ENCODE measurements around the gene PAQR8. TPM values are rescaled to one million over a fixed set of nuclear protein-coding genes. Genes with fewer than 3 reads are reported as not detected.

PAQR8 gene
- polyA plus RNA-seq, 1 donor from 2014 or later, result 1.8 TPM

DNA sequence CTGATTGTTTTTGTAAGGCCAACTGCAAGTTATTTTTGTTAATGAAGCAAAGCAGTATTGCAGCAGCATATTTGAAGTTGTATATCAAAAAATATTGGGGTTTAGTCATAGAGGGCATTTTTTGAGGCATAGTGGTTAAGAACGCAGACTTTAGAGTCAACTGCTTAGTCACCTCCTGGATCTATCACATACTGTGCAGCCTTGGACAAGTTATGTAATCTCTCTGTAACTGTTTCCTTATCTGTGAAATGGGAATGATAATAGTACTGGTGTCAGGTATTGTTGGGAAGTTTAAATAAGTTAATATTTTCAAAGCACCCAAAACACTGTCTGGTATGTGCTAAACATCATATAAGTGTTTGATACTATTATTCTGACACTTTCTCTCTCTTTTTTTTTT is 31.0 kb downstream of the PAQR8 start:
- Histone ChIP-seq H3K4me2 (ENCODE audit: low read length) (no peak overlapping the region), H3K79me2 (replicated peaks; ENCODE audit: insufficient read depth, low read length) (no peaks in the 10 kb centered on the region), H3K36me3 (ENCODE audit: insufficient read depth, low read length) (no peaks in the 10 kb centered on the region), H3K4me3 (ENCODE audit: low read length) (no peak overlapping the region), H3K27me3 (ENCODE audit: insufficient read depth, low read depth, low read length) (no peaks in the 10 kb centered on the region), H3K9ac (ENCODE audit: low read length) (no peak overlapping the region), H3K9me3 (ENCODE audit: low read length) (no peaks in the 10 kb centered on the region), H3K27ac (ENCODE audit: low read length) (no peak overlapping the region), H3F3A (ENCODE audit: insufficient read depth, low read length, poor library complexity, severe bottlenecking) (no peaks in the 10 kb centered on the region), H3K9me2 (ENCODE audit: insufficient read depth, low read length) (no peaks in the 10 kb centered on the region), H2AFZ (ENCODE audit: low read depth, low read length) (no peak overlapping the region), H4K20me1 (ENCODE audit: insufficient read depth) (no peaks in the 10 kb centered on the region)
- no peak for TF ChIP-seq MXI1 (conservative IDR thresholded peaks at IDR 0.05; ENCODE audit: poor library complexity, severe bottlenecking)
- TF ChIP-seq SMC3 (conservative IDR thresholded peaks at IDR 0.05; ENCODE audit: poor library complexity), result no peak
- TF ChIP-seq EZH2 (IDR thresholded peaks at IDR 0.05; ENCODE audit: borderline replicate concordance, insufficient read depth, low read length, poor library complexity, severe bottlenecking), result no peak

DNA sequence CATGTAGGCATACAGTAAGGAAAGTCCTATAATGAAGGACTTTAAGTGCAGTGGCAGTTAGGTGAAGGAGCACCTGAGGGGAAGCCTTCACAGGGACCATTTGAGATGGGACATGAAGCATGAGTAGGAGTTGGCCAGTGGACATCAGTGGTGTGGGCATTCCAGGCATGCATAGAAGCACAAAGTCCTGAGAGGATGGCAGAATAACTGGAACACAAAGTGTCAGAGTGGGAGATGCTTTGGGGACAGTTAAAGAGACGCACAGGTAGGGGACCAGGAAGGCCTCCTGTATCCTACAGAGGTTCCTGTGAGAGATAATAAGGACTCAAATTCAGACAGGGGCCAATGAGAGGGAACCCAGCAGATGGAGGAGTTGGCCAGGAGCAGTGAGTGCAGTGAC is 31.8 kb downstream of the PAQR8 start:
- no peak overlapping the region for H3K4me3 ChIP-seq (ENCODE audit: low read length)
- no peaks in the 10 kb centered on the region for H4K20me1 ChIP-seq (ENCODE audit: insufficient read depth)
- no peak overlapping the region for H2AFZ ChIP-seq (ENCODE audit: low read depth, low read length)
- no peaks in the 10 kb centered on the region for H3K9me3 ChIP-seq (ENCODE audit: low read length)
- H3K27ac ChIP-seq (ENCODE audit: low read length), result no peak overlapping the region
- TF ChIP-seq TAF1 (IDR thresholded peaks at IDR 0.05; ENCODE audit: low read depth) (no peak), REST (IDR thresholded peaks at IDR 0.05; ENCODE audit: borderline replicate concordance) (no peak), MXI1 (conservative IDR thresholded peaks at IDR 0.05; ENCODE audit: poor library complexity, severe bottlenecking) (no peak), EP300 (conservative IDR thresholded peaks at IDR 0.05; ENCODE audit: poor library complexity, severe bottlenecking) (no peak), SMC3 (conservative IDR thresholded peaks at IDR 0.05; ENCODE audit: poor library complexity) (no peak), CTCF (IDR thresholded peaks at IDR 0.05; ENCODE audit: poor library complexity, severe bottlenecking) (no peak), EZH2 (IDR thresholded peaks at IDR 0.05; ENCODE audit: borderline replicate concordance, insufficient read depth, low read length, poor library complexity, severe bottlenecking) (no peak)
- H3K27me3 ChIP-seq (ENCODE audit: insufficient read depth, low read depth, low read length), result no peaks in the 10 kb centered on the region
- no peaks in the 10 kb centered on the region for H3K79me2 ChIP-seq (replicated peaks; ENCODE audit: insufficient read depth, low read length)
- H3K9me2 ChIP-seq (ENCODE audit: insufficient read depth, low read length), result no peaks in the 10 kb centered on the region
- H3F3A ChIP-seq (ENCODE audit: insufficient read depth, low read length, poor library complexity, severe bottlenecking), result no peaks in the 10 kb centered on the region
- no peak overlapping the region for H3K4me2 ChIP-seq (ENCODE audit: low read length)
- no peak overlapping the region for H3K9ac ChIP-seq (ENCODE audit: low read length)
- H3K36me3 ChIP-seq (ENCODE audit: insufficient read depth, low read length), result no peaks in the 10 kb centered on the region

DNA sequence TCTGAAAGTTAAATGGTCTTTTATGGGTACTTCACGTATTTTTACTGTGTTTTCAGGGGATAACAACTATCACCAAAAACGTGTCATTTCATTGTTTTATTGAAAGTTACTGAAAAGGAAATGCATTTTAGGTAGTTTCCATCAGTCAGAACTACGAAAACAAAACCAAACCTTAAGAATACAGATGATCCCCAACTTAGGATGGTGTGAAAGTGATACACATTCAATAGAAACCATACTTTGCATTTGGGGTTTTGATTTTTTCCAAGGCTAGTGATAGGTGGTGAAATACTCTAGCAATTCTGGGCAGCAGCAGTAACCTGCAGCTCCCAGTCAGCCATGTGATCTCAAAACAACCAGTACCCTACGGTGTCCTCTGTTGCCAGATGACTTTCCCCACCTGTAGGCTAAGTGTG is 32.3 kb downstream of the PAQR8 start:
- no peak overlapping the region for H3K4me2 ChIP-seq (ENCODE audit: low read length)
- H3K9me3 ChIP-seq (ENCODE audit: low read length), result no peaks in the 10 kb centered on the region
- no peaks in the 10 kb centered on the region for H3K79me2 ChIP-seq (replicated peaks; ENCODE audit: insufficient read depth, low read length)
- H3K27me3 ChIP-seq (ENCODE audit: insufficient read depth, low read depth, low read length), result no peaks in the 10 kb centered on the region
- no peaks in the 10 kb centered on the region for H3K9me2 ChIP-seq (ENCODE audit: insufficient read depth, low read length)
- H3F3A ChIP-seq (ENCODE audit: insufficient read depth, low read length, poor library complexity, severe bottlenecking), result no peaks in the 10 kb centered on the region
- H3K9ac ChIP-seq (ENCODE audit: low read length), result no peak overlapping the region
- H3K4me3 ChIP-seq (ENCODE audit: low read length), result no peak overlapping the region
- no peak overlapping the region for H2AFZ ChIP-seq (ENCODE audit: low read depth, low read length)
- no peaks in the 10 kb centered on the region for H3K36me3 ChIP-seq (ENCODE audit: insufficient read depth, low read length)
- no peak overlapping the region for H3K27ac ChIP-seq (ENCODE audit: low read length)
- TF ChIP-seq POLR2AphosphoS5 (IDR thresholded peaks at IDR 0.05) (no peak), EP300 (conservative IDR thresholded peaks at IDR 0.05; ENCODE audit: poor library complexity, severe bottlenecking) (no peak), CTCF (IDR thresholded peaks at IDR 0.05; ENCODE audit: poor library complexity, severe bottlenecking) (no peak), RAD21 (conservative IDR thresholded peaks at IDR 0.05) (no peak), REST (IDR thresholded peaks at IDR 0.05; ENCODE audit: borderline replicate concordance) (no peak), SMC3 (conservative IDR thresholded peaks at IDR 0.05; ENCODE audit: poor library complexity) (no peak), TAF1 (IDR thresholded peaks at IDR 0.05; ENCODE audit: low read depth) (no peak), EZH2 (IDR thresholded peaks at IDR 0.05; ENCODE audit: borderline replicate concordance, insufficient read depth, low read length, poor library complexity, severe bottlenecking) (no peak), MXI1 (conservative IDR thresholded peaks at IDR 0.05; ENCODE audit: poor library complexity, severe bottlenecking) (no peak)
- H4K20me1 ChIP-seq (ENCODE audit: insufficient read depth), result no peaks in the 10 kb centered on the region
